ENCODE results near the gene FAIM2.

Gene FAIM2

GRCh38 chr12:49854976-49855375 lies 48.7 kb downstream of the FAIM2 start:
- intact Hi-C loops (cut with DNase I; ENCODE audit: low total_unique reads), result no loop called here
- no peak overlapping the region for H3K27ac ChIP-seq
- TF ChIP-seq CTCF (IDR thresholded peaks at IDR 0.05), result no peak
- H3K9me3 ChIP-seq, result no peaks in the 10 kb centered on the region
- H3K4me3 ChIP-seq, result no peak overlapping the region
- DNase-seq, result no peak
- peaks cover 0 to 11% of the 10 kb centered on the region in 2 donors for H3K27me3 ChIP-seq
- H3K4me1 ChIP-seq, result no peaks in the 10 kb centered on the region
- H3K36me3 ChIP-seq, result no peaks in the 10 kb centered on the region

- TF ChIP-seq CTCF (IDR thresholded peaks at IDR 0.05), result no peak
- no peak overlapping the region for H3K27ac ChIP-seq
- no peaks in the 10 kb centered on the region for H3K4me1 ChIP-seq
- intact Hi-C loops (cut with DNase I; ENCODE audit: low total_unique reads), result no loop called here
- H3K9me3 ChIP-seq, result no peaks in the 10 kb centered on the region
- no peaks in the 10 kb centered on the region for H3K36me3 ChIP-seq
- H3K4me3 ChIP-seq, result no peak overlapping the region
- H3K27me3 ChIP-seq, result peaks cover 0 to 19% of the 10 kb centered on the region in 2 donors
- no peak for DNase-seq
Observed at GRCh38 chr12:49853671-49854070, 50.0 kb downstream of the FAIM2 start.

GRCh38 chr12:49847161-49847560 lies 56.5 kb downstream of the FAIM2 start:
- Histone ChIP-seq H3K4me3 (no peak overlapping the region), H3K36me3 (no peaks in the 10 kb centered on the region), H3K9me3 (no peaks in the 10 kb centered on the region), H3K27me3 (peaks cover 0 to 33% of the 10 kb centered on the region in 2 donors), H3K27ac (no peak overlapping the region), H3K4me1 (peaks cover 0 to 7% (median 5%) of the 10 kb centered on the region in 4 donors)
- TF ChIP-seq CTCF (IDR thresholded peaks at IDR 0.05), result no peak
- DNase-seq, result no peak
- intact Hi-C loops (cut with DNase I; ENCODE audit: low total_unique reads), result no loop called here

- TF ChIP-seq CTCF (IDR thresholded peaks at IDR 0.05), result no peak
- intact Hi-C loops (cut with DNase I; ENCODE audit: low total_unique reads), result no loop called here
- Histone ChIP-seq H3K4me3 (no peak overlapping the region), H3K4me1 (peaks cover 0 to 15% (median 12%) of the 10 kb centered on the region in 4 donors), H3K27ac (no peak overlapping the region), H3K27me3 (peaks cover 0 to 32% of the 10 kb centered on the region in 2 donors), H3K9me3 (no peaks in the 10 kb centered on the region), H3K36me3 (no peaks in the 10 kb centered on the region)
- DNase-seq, result no peak
Observed at GRCh38 chr12:49846032-49846431, 57.7 kb downstream of the FAIM2 start.

GRCh38 chr12:49843876-49844437 lies 59.7 kb downstream of the FAIM2 start:
- DNase-seq, result peak in 1 of 2 donors; percentile 35
- no peaks in the 10 kb centered on the region for H3K9me3 ChIP-seq
- intact Hi-C loops (cut with DNase I; ENCODE audit: low total_unique reads), result no loop called here
- no peak for TF ChIP-seq CTCF (IDR thresholded peaks at IDR 0.05)
- peaks cover 0 to 19% of the 10 kb centered on the region in 2 donors for H3K27me3 ChIP-seq
- no peaks in the 10 kb centered on the region for H3K36me3 ChIP-seq
- H3K4me3 ChIP-seq, result no peak overlapping the region
- H3K4me1 ChIP-seq, result peaks cover 0 to 15% (median 12%) of the 10 kb centered on the region in 4 donors
- peak overlapping the region in 1 of 2 donors; percentile 90 for H3K27ac ChIP-seq

Measured in tibial artery (tissue), 4 donors.